ENCODE data around the gene TMEM121B.

Gene TMEM121B

GRCh38 chr22:17145021-17145680 is 24.0 kb upstream of the TMEM121B start:
- H3K4me3 ChIP-seq (ENCODE audit: low read length), result no peak overlapping the region
- no peak for TF ChIP-seq ZNF274 (IDR thresholded peaks at IDR 0.05; ENCODE audit: low read depth, low read length)

GRCh38 chr22:17143826-17144225 is 22.7 kb upstream of the TMEM121B start:
- no peak for TF ChIP-seq ZNF274 (IDR thresholded peaks at IDR 0.05; ENCODE audit: low read depth, low read length)
- H3K4me3 ChIP-seq (ENCODE audit: low read length), result no peak overlapping the region

- TF ChIP-seq ZNF274 (IDR thresholded peaks at IDR 0.05; ENCODE audit: low read depth, low read length), result no peak
- H3K4me3 ChIP-seq (ENCODE audit: low read length), result no peak overlapping the region
Observed at GRCh38 chr22:17143101-17143500, 21.9 kb upstream of the TMEM121B start.

GRCh38 chr22:17140826-17141766 is 19.9 kb upstream of the TMEM121B start:
- H3K4me3 ChIP-seq (ENCODE audit: low read length), result no peak overlapping the region
- no peak for TF ChIP-seq ZNF274 (IDR thresholded peaks at IDR 0.05; ENCODE audit: low read depth, low read length)

GRCh38 chr22:17140022-17140421 is 18.9 kb upstream of the TMEM121B start:
- H3K4me3 ChIP-seq (ENCODE audit: low read length), result no peak overlapping the region
- no peak for TF ChIP-seq ZNF274 (IDR thresholded peaks at IDR 0.05; ENCODE audit: low read depth, low read length)

GRCh38 chr22:17138513-17138912 is 17.4 kb upstream of the TMEM121B start:
- no peak overlapping the region for H3K4me3 ChIP-seq (ENCODE audit: low read length)
- TF ChIP-seq ZNF274 (IDR thresholded peaks at IDR 0.05; ENCODE audit: low read depth, low read length), result no peak

GRCh38 chr22:17137861-17138425 is 16.8 kb upstream of the TMEM121B start:
- H3K4me3 ChIP-seq (ENCODE audit: low read length), result no peak overlapping the region
- no peak for TF ChIP-seq ZNF274 (IDR thresholded peaks at IDR 0.05; ENCODE audit: low read depth, low read length)

- H3K4me3 ChIP-seq (ENCODE audit: low read length), result no peak overlapping the region
- no peak for TF ChIP-seq ZNF274 (IDR thresholded peaks at IDR 0.05; ENCODE audit: low read depth, low read length)
Observed at GRCh38 chr22:17137170-17137569, 16.0 kb upstream of the TMEM121B start.

- TF ChIP-seq ZNF274 (IDR thresholded peaks at IDR 0.05; ENCODE audit: low read depth, low read length), result no peak
- no peak overlapping the region for H3K4me3 ChIP-seq (ENCODE audit: low read length)
Observed at GRCh38 chr22:17135153-17135760, 14.1 kb upstream of the TMEM121B start.

- TF ChIP-seq ZNF274 (IDR thresholded peaks at IDR 0.05; ENCODE audit: low read depth, low read length), result no peak
- no peak overlapping the region for H3K4me3 ChIP-seq (ENCODE audit: low read length)
Observed at GRCh38 chr22:17133137-17133536, 12.0 kb upstream of the TMEM121B start.

- no peak for TF ChIP-seq ZNF274 (IDR thresholded peaks at IDR 0.05; ENCODE audit: low read depth, low read length)
- no peak overlapping the region for H3K4me3 ChIP-seq (ENCODE audit: low read length)
Observed at GRCh38 chr22:17132112-17132511, 11.0 kb upstream of the TMEM121B start.

- TF ChIP-seq ZNF274 (IDR thresholded peaks at IDR 0.05; ENCODE audit: low read depth, low read length), result no peak
- H3K4me3 ChIP-seq (ENCODE audit: low read length), result no peak overlapping the region
Observed at GRCh38 chr22:17131686-17132085, 10.5 kb upstream of the TMEM121B start.

- no peak for TF ChIP-seq ZNF274 (IDR thresholded peaks at IDR 0.05; ENCODE audit: low read depth, low read length)
- no peak overlapping the region for H3K4me3 ChIP-seq (ENCODE audit: low read length)
Observed at GRCh38 chr22:17130199-17130598, 9.0 kb upstream of the TMEM121B start.

GRCh38 chr22:17120711-17121232 is 388 bp downstream of the TMEM121B start:
- peak overlapping the region; percentile 27; the same call in 1 of the 2 replicates for H3K4me3 ChIP-seq (ENCODE audit: low read length)
- no peak for TF ChIP-seq ZNF274 (IDR thresholded peaks at IDR 0.05; ENCODE audit: low read depth, low read length)
